SK-N-SH (cell line): ENCODE data around the gene CELSR1. TPM values are rescaled to one million over a fixed set of nuclear protein-coding genes. Genes with fewer than 3 reads are reported as not detected.

Experiments used
- CTCF ChIA-PET: fragments of 300-600, 350-600 bp; formaldehyde crosslinking; extraction: SDS; loops from one replicate; lab custom pipeline; 2021; lab: Yijun Ruan, JAX
- POLR2A ChIA-PET: fragments of 350-600 bp; sonication (Branson Sonifier 250); formaldehyde crosslinking; extraction: SDS; loops from one replicate; lab custom pipeline; 2020; ENCODE audit warnings: antibody characterized with exemption, inconsistent platforms; lab: Yijun Ruan, JAX
- DNase-seq: peaks from one replicate; pipeline ENCODE4 v3.0.0; 2012
- H2AFZ ChIP-seq: fragments of 200-600 bp; sonication (generic); 2 replicates; pipeline ENCODE4 v1.8.1; 2016; ENCODE audit warnings: antibody characterized with exemption, mild to moderate bottlenecking, low read depth
- H3F3A ChIP-seq: fragments of 200-600 bp; sonication (generic); replicated peaks from 2 replicates; pipeline ENCODE3; 2016; ENCODE audit warnings: antibody characterized with exemption, mild to moderate bottlenecking; ENCODE audit not compliant: insufficient read depth
- H3K27ac ChIP-seq, 2 experiments: fragments of 200-500 bp in 1 of 2; fragments of 200-600 bp in 1 of 2; sonication (Bioruptor generic) in 1 of 2; sonication (generic), shearing (Covaris generic) in 1 of 2; 2 replicates each; pipeline versions ENCODE4 v1.5.1 to v1.6.1; 2014 to 2016; ENCODE audit warnings: low read depth in 2 of 2, inconsistent platforms in 1 of 2, low read length in 1 of 2, mild to moderate bottlenecking in 1 of 2, mixed read lengths in 1 of 2
- H3K27me3 ChIP-seq: fragments of 200-600 bp; sonication (generic), shearing (Covaris generic); 2 replicates; pipeline ENCODE4 v1.6.1; 2016; ENCODE audit warnings: mixed run types; ENCODE audit not compliant: insufficient read depth
- H3K36me3 ChIP-seq, 2 experiments: fragments of 200-500 bp in 1 of 2; fragments of 200-600 bp in 1 of 2; sonication (Bioruptor generic) in 1 of 2; sonication (generic) in 1 of 2; replicated peaks in 1 of 2; 2 replicates each; pipeline versions ENCODE3 to v1.5.1; 2014 to 2016; ENCODE audit warnings: low read length in 1 of 2, mild to moderate bottlenecking in 1 of 2; ENCODE audit not compliant: insufficient read depth in 2 of 2, control insufficient read depth in 1 of 2
- H3K4me1 ChIP-seq, 2 experiments: fragments of 200-500 bp in 1 of 2; fragments of 200-600 bp in 1 of 2; sonication (Bioruptor generic) in 1 of 2; sonication (generic), shearing (Covaris generic) in 1 of 2; 2 replicates each; pipeline versions ENCODE4 v1.5.1 to v1.6.1; 2014 to 2016; ENCODE audit warnings: low read depth in 1 of 2, low read length in 1 of 2, mixed run types in 1 of 2; ENCODE audit not compliant: insufficient read depth in 2 of 2, control insufficient read depth in 1 of 2
- H3K4me2 ChIP-seq: fragments of 200-600 bp; sonication (generic), shearing (Covaris generic); 2 replicates; pipeline ENCODE4 v1.6.1; 2017; ENCODE audit warnings: mixed run types
- H3K4me3 ChIP-seq, 2 experiments: fragments of 200-500 bp in 1 of 2; fragments of 200-600 bp in 1 of 2; sonication (Bioruptor generic) in 1 of 2; sonication (generic), shearing (Covaris generic) in 1 of 2; 2 replicates each; pipeline versions ENCODE4 v1.5.1 to v1.8.1; 2014 to 2016; ENCODE audit warnings: low read depth in 2 of 2, inconsistent platforms in 1 of 2, low read length in 1 of 2, mild to moderate bottlenecking in 1 of 2, mixed read lengths in 1 of 2, moderate library complexity in 1 of 2
- H3K79me2 ChIP-seq: fragments of 200-600 bp; sonication (generic); 2 replicates; pipeline ENCODE4 v1.8.1; 2017; ENCODE audit warnings: mild to moderate bottlenecking; ENCODE audit not compliant: insufficient read depth
- H3K9ac ChIP-seq: fragments of 200-600 bp; sonication (generic); 2 replicates; pipeline ENCODE4 v1.6.1; 2017; ENCODE audit warnings: mixed run types
- H3K9me2 ChIP-seq: fragments of 200-600 bp; sonication (generic); 2 replicates; pipeline ENCODE4 v1.6.1; 2017; ENCODE audit warnings: mixed run types
- H3K9me3 ChIP-seq: fragments of 200-600 bp; sonication (generic); 2 replicates; pipeline ENCODE4 v1.6.1; 2017; ENCODE audit warnings: mixed run types, mild to moderate bottlenecking, moderate library complexity
- H4K20me1 ChIP-seq: fragments of 200-600 bp; sonication (generic); 2 replicates; pipeline ENCODE4 v1.6.1; 2017; ENCODE audit warnings: mild to moderate bottlenecking, mixed run types; ENCODE audit not compliant: insufficient read depth
- ELF1 ChIP-seq: IDR thresholded peaks from 2 replicates; pipeline ENCODE4 v1.4.0; 2012
- FOSL2 ChIP-seq: IDR thresholded peaks from 2 replicates; pipeline ENCODE4 v1.4.0; 2012; ENCODE audit warnings: low read depth, mild to moderate bottlenecking, moderate library complexity, borderline replicate concordance
- FOXM1 ChIP-seq: IDR thresholded peaks from 2 replicates; pipeline ENCODE4 v1.4.0; 2012; ENCODE audit warnings: low read depth, mild to moderate bottlenecking
- GABPA ChIP-seq: IDR thresholded peaks from 2 replicates; pipeline ENCODE4 v1.4.0; 2012; ENCODE audit warnings: low read depth, mild to moderate bottlenecking
- JUND ChIP-seq: IDR thresholded peaks from 2 replicates; pipeline ENCODE4 v1.4.0; 2012
- MXI1 ChIP-seq: IDR thresholded peaks from 2 replicates; pipeline ENCODE4 v1.6.1; 2012; ENCODE audit warnings: mild to moderate bottlenecking, low read depth, low read length, improper control_type of control experiment
- NRF1 ChIP-seq: IDR thresholded peaks from 2 replicates; pipeline ENCODE4 v1.6.1; 2012; ENCODE audit warnings: low read depth, mild to moderate bottlenecking, low read length
- SMC3 ChIP-seq: IDR thresholded peaks from 2 replicates; pipeline ENCODE4 v1.6.1; 2012; ENCODE audit warnings: low read depth, low read length, improper control_type of control experiment
- TEAD4 ChIP-seq: IDR thresholded peaks from 2 replicates; pipeline ENCODE4 v1.4.0; 2012; ENCODE audit warnings: mild to moderate bottlenecking, borderline replicate concordance; ENCODE audit not compliant: insufficient read depth
- YY1 ChIP-seq: IDR thresholded peaks from 2 replicates; pipeline ENCODE4 v1.4.0; 2012; ENCODE audit warnings: low read depth, mild to moderate bottlenecking
- WGBS: methylation state at CpG from one replicate; pipeline ENCODE4 v1.1.6; 2017; ENCODE audit warnings: low lambda C conversion rate; 5-methylcytosine and 5-hydroxymethylcytosine counted together
- polyA plus RNA-seq, 3 experiments: library from polyadenylated mRNA; depleted of rRNA; stranded (reverse); fragments of >200 nt; gene quantifications; 2 replicates each; pipeline ENCODE4 v1.2.3, GENCODE V29; 2012
- TF ChIP-seq, protein P1 (sequence below): IDR thresholded peaks from 2 replicates; pipeline ENCODE4 v1.4.0; 2012; ENCODE audit warnings: low read depth, borderline replicate concordance
- TF ChIP-seq, protein P2 (sequence below): fragments of 150-350 bp; IDR thresholded peaks from 2 replicates; pipeline ENCODE4 v1.6.1; 2017; ENCODE audit warnings: antibody characterized with exemption, low read length, low read depth, borderline replicate concordance
- TF ChIP-seq, protein P3 (sequence below): fragments of 200-600 bp; sonication (generic); IDR thresholded peaks from 2 replicates; pipeline ENCODE4 v1.6.1; 2017; ENCODE audit warnings: antibody characterized with exemption, mild to moderate bottlenecking, moderate library complexity
- TF ChIP-seq, protein P4 (sequence below): fragments of 150-350 bp; IDR thresholded peaks from 2 replicates; pipeline ENCODE4 v1.6.1; 2016; ENCODE audit warnings: mild to moderate bottlenecking, low read depth, low read length

CELSR1 gene
- polyA plus RNA-seq, 1 of the 3 experiments (the other 2 are of a cell fraction) = 5.0 TPM

DNA sequence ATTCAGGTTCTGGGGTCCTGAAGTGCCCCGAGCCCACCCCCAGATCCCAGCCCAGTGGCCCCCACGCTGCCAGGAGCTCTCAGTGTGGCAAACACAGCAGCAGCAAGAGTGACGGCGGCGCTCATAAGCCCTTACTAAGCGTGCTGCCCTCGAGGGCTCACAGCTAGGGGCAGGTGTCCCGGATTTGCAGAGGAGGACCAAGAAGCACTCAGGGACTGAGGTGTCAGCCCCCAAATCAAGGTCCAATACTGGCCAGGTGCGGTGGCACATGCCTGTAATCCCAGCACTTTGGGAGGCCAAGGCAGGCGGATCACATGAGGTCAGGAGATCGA, 25.4 kb downstream of the CELSR1 start:
- no peak overlapping the region for H2AFZ ChIP-seq
- no peak overlapping the region for H3K4me2 ChIP-seq
- H3K9me3 ChIP-seq = no peaks in the 10 kb centered on the region
- POLR2A ChIA-PET = no interaction called here
- H3K79me2 ChIP-seq = no peaks in the 10 kb centered on the region
- DNase-seq = no peak
- no peaks in the 10 kb centered on the region for H4K20me1 ChIP-seq
- TF ChIP-seq MXI1 (no peak), JUND (no peak), GABPA (no peak), FOSL2 (no peak), SMC3 (no peak), NRF1 (no peak), ELF1 (no peak), YY1 (no peak), TEAD4 (no peak), FOXM1 (no peak)
- TF ChIP-seq, protein P1, sequence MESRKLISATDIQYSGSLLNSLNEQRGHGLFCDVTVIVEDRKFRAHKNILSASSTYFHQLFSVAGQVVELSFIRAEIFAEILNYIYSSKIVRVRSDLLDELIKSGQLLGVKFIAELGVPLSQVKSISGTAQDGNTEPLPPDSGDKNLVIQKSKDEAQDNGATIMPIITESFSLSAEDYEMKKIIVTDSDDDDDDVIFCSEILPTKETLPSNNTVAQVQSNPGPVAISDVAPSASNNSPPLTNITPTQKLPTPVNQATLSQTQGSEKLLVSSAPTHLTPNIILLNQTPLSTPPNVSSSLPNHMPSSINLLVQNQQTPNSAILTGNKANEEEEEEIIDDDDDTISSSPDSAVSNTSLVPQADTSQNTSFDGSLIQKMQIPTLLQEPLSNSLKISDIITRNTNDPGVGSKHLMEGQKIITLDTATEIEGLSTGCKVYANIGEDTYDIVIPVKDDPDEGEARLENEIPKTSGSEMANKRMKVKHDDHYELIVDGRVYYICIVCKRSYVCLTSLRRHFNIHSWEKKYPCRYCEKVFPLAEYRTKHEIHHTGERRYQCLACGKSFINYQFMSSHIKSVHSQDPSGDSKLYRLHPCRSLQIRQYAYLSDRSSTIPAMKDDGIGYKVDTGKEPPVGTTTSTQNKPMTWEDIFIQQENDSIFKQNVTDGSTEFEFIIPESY = no peak
- TF ChIP-seq, protein P2, sequence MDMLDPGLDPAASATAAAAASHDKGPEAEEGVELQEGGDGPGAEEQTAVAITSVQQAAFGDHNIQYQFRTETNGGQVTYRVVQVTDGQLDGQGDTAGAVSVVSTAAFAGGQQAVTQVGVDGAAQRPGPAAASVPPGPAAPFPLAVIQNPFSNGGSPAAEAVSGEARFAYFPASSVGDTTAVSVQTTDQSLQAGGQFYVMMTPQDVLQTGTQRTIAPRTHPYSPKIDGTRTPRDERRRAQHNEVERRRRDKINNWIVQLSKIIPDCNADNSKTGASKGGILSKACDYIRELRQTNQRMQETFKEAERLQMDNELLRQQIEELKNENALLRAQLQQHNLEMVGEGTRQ = no peak
- TF ChIP-seq, protein P3, sequence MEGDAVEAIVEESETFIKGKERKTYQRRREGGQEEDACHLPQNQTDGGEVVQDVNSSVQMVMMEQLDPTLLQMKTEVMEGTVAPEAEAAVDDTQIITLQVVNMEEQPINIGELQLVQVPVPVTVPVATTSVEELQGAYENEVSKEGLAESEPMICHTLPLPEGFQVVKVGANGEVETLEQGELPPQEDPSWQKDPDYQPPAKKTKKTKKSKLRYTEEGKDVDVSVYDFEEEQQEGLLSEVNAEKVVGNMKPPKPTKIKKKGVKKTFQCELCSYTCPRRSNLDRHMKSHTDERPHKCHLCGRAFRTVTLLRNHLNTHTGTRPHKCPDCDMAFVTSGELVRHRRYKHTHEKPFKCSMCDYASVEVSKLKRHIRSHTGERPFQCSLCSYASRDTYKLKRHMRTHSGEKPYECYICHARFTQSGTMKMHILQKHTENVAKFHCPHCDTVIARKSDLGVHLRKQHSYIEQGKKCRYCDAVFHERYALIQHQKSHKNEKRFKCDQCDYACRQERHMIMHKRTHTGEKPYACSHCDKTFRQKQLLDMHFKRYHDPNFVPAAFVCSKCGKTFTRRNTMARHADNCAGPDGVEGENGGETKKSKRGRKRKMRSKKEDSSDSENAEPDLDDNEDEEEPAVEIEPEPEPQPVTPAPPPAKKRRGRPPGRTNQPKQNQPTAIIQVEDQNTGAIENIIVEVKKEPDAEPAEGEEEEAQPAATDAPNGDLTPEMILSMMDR = no peak
- TF ChIP-seq, protein P4, sequence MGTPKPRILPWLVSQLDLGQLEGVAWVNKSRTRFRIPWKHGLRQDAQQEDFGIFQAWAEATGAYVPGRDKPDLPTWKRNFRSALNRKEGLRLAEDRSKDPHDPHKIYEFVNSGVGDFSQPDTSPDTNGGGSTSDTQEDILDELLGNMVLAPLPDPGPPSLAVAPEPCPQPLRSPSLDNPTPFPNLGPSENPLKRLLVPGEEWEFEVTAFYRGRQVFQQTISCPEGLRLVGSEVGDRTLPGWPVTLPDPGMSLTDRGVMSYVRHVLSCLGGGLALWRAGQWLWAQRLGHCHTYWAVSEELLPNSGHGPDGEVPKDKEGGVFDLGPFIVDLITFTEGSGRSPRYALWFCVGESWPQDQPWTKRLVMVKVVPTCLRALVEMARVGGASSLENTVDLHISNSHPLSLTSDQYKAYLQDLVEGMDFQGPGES = no peak
- 80% methylated on average over 9 of the region's 11 CpGs for WGBS
- H3K4me3 ChIP-seq = no peak overlapping the region
- no peaks in the 10 kb centered on the region for H3K9me2 ChIP-seq
- H3K27me3 ChIP-seq = no peaks in the 10 kb centered on the region
- H3F3A ChIP-seq = no peaks in the 10 kb centered on the region
- H3K27ac ChIP-seq = no peak overlapping the region
- CTCF ChIA-PET = interaction anchor here (0.6 to 1.4 kb wide), 3 partner anchors 31 to 813 kb away, joined by 3 to 6 read pairs (median 3); no protein-coding TSS in a partner anchor
- H3K4me1 ChIP-seq = peaks cover 0 to 13% of the 10 kb centered on the region in 2 experiments; a peak in 2 of 4 replicates
- H3K9ac ChIP-seq = no peak overlapping the region
- H3K36me3 ChIP-seq = no peaks in the 10 kb centered on the region
